ENCODE results near the gene WASHC4. TPM values are rescaled to one million over a fixed set of nuclear protein-coding genes. Genes with fewer than 3 reads are reported as not detected.
A peak's percentile ranks its signal among the peaks of the same experiment; 100 is the strongest.

Gene WASHC4
- total RNA-seq, 1 donor from 2014 or later = 73.2 TPM

GRCh38 chr12:105109465-105110212, 2.1 kb downstream of the WASHC4 start:
- DNase-seq (ENCODE audit: extremely low spot score, unreplicated experiment) = no peak
- Mint-ChIP-seq H3K27ac (ENCODE audit: unreplicated experiment) (peak overlapping the region; percentile 88), H3K9me3 (ENCODE audit: unreplicated experiment) (no peaks in the 10 kb centered on the region), H3K36me3 (ENCODE audit: unreplicated experiment) (peaks cover 18% of the 10 kb centered on the region), H3K4me3 (ENCODE audit: unreplicated experiment) (peak overlapping the region; percentile 86), H3K27me3 (ENCODE audit: unreplicated experiment) (no peaks in the 10 kb centered on the region), H3K4me1 (ENCODE audit: unreplicated experiment) (peaks cover 52% of the 10 kb centered on the region)
- no peak for TF ChIP-seq CTCF (IDR thresholded peaks at IDR 0.05)

GRCh38 chr12:105110851-105111250, 3.3 kb downstream of the WASHC4 start:
- H3K36me3 Mint-ChIP-seq (ENCODE audit: unreplicated experiment) = peaks cover 25% of the 10 kb centered on the region
- peak overlapping the region; percentile 52 for H3K4me3 Mint-ChIP-seq (ENCODE audit: unreplicated experiment)
- no peaks in the 10 kb centered on the region for H3K9me3 Mint-ChIP-seq (ENCODE audit: unreplicated experiment)
- peaks cover 54% of the 10 kb centered on the region for H3K4me1 Mint-ChIP-seq (ENCODE audit: unreplicated experiment)
- DNase-seq (ENCODE audit: extremely low spot score, unreplicated experiment) = no peak
- H3K27ac Mint-ChIP-seq (ENCODE audit: unreplicated experiment) = peak overlapping the region; percentile 39
- no peaks in the 10 kb centered on the region for H3K27me3 Mint-ChIP-seq (ENCODE audit: unreplicated experiment)
- no peak for TF ChIP-seq CTCF (IDR thresholded peaks at IDR 0.05)

GRCh38 chr12:105113094-105113493, 5.6 kb downstream of the WASHC4 start:
- H3K4me3 Mint-ChIP-seq (ENCODE audit: unreplicated experiment) = no peak overlapping the region
- H3K27me3 Mint-ChIP-seq (ENCODE audit: unreplicated experiment) = no peaks in the 10 kb centered on the region
- no peaks in the 10 kb centered on the region for H3K9me3 Mint-ChIP-seq (ENCODE audit: unreplicated experiment)
- no peak for DNase-seq (ENCODE audit: extremely low spot score, unreplicated experiment)
- peaks cover 41% of the 10 kb centered on the region for H3K36me3 Mint-ChIP-seq (ENCODE audit: unreplicated experiment)
- TF ChIP-seq CTCF (IDR thresholded peaks at IDR 0.05) = no peak
- peaks cover 48% of the 10 kb centered on the region for H3K4me1 Mint-ChIP-seq (ENCODE audit: unreplicated experiment)
- H3K27ac Mint-ChIP-seq (ENCODE audit: unreplicated experiment) = peak overlapping the region; percentile 43

GRCh38 chr12:105116969-105117368, 9.4 kb downstream of the WASHC4 start:
- Mint-ChIP-seq H3K9me3 (ENCODE audit: unreplicated experiment) (no peaks in the 10 kb centered on the region), H3K4me3 (ENCODE audit: unreplicated experiment) (no peak overlapping the region), H3K27ac (ENCODE audit: unreplicated experiment) (no peak overlapping the region), H3K36me3 (ENCODE audit: unreplicated experiment) (peaks cover 63% of the 10 kb centered on the region), H3K27me3 (ENCODE audit: unreplicated experiment) (no peaks in the 10 kb centered on the region), H3K4me1 (ENCODE audit: unreplicated experiment) (peaks cover 16% of the 10 kb centered on the region)
- no peak for TF ChIP-seq CTCF (IDR thresholded peaks at IDR 0.05)
- no peak for DNase-seq (ENCODE audit: extremely low spot score, unreplicated experiment)

- H3K9me3 Mint-ChIP-seq (ENCODE audit: unreplicated experiment) = no peaks in the 10 kb centered on the region
- H3K36me3 Mint-ChIP-seq (ENCODE audit: unreplicated experiment) = peaks cover 57% of the 10 kb centered on the region
- no peak overlapping the region for H3K27ac Mint-ChIP-seq (ENCODE audit: unreplicated experiment)
- H3K27me3 Mint-ChIP-seq (ENCODE audit: unreplicated experiment) = no peaks in the 10 kb centered on the region
- H3K4me1 Mint-ChIP-seq (ENCODE audit: unreplicated experiment) = no peaks in the 10 kb centered on the region
- TF ChIP-seq CTCF (IDR thresholded peaks at IDR 0.05) = no peak
- H3K4me3 Mint-ChIP-seq (ENCODE audit: unreplicated experiment) = no peak overlapping the region
- no peak for DNase-seq (ENCODE audit: extremely low spot score, unreplicated experiment)
Measured at GRCh38 chr12:105120551-105120950, 13.0 kb downstream of the WASHC4 start.

Measured in osteocyte (in vitro differentiated cells).